Liver (tissue), 3 donors: ENCODE measurements around the gene CAPZB.

Experiments
- FOXA1 ChIP-seq: IDR thresholded peaks from 2 replicates; pipeline ENCODE4 v1.6.1; 2016; ENCODE audit warnings: antibody characterized with exemption
- GABPA ChIP-seq, 2 donors: IDR thresholded peaks in 1 of 2; conservative IDR thresholded peaks in 1 of 2; 2 replicates each; pipeline ENCODE4 v1.6.1; 2016; ENCODE audit warnings: antibody characterized with exemption in 2 of 2, mild to moderate bottlenecking in 1 of 2, moderate library complexity in 1 of 2
- JUND ChIP-seq, 2 donors: IDR thresholded peaks; 2 replicates each; pipeline ENCODE4 v1.6.1; 2016; ENCODE audit warnings: antibody characterized with exemption in 2 of 2
- NR2F2 ChIP-seq: IDR thresholded peaks from 2 replicates; pipeline ENCODE4 v1.6.1; 2016; ENCODE audit warnings: antibody characterized with exemption
- SP1 ChIP-seq: IDR thresholded peaks from 2 replicates; pipeline ENCODE4 v1.6.1; 2018; ENCODE audit warnings: antibody characterized with exemption, mild to moderate bottlenecking
- TAF1 ChIP-seq: conservative IDR thresholded peaks from 2 replicates; pipeline ENCODE4 v1.6.1; 2016; ENCODE audit warnings: antibody characterized with exemption, mild to moderate bottlenecking
- YY1 ChIP-seq: IDR thresholded peaks from 2 replicates; pipeline ENCODE4 v1.6.1; 2016; ENCODE audit warnings: antibody characterized with exemption, mild to moderate bottlenecking
- TF ChIP-seq, protein P1 (sequence below): IDR thresholded peaks from 2 replicates; pipeline ENCODE4 v1.6.1; 2016; ENCODE audit warnings: antibody characterized with exemption
- TF ChIP-seq, protein P2 (sequence below): fragments of 150-350 bp; IDR thresholded peaks from 2 replicates; pipeline ENCODE4 v1.5.1; 2017; ENCODE audit warnings: improper control_type of control experiment, low read depth, low read length; ENCODE audit not compliant: missing input control
- TF ChIP-seq, protein P3 (sequence below): IDR thresholded peaks from 2 replicates; pipeline ENCODE4 v1.6.1; 2016; ENCODE audit warnings: antibody characterized with exemption, mild to moderate bottlenecking
- TF ChIP-seq, protein P4 (sequence below): IDR thresholded peaks from 2 replicates; pipeline ENCODE4 v1.6.1; 2016; ENCODE audit warnings: antibody characterized with exemption
- donor health status: healthy.
- donor health status: healthy.

DNA sequence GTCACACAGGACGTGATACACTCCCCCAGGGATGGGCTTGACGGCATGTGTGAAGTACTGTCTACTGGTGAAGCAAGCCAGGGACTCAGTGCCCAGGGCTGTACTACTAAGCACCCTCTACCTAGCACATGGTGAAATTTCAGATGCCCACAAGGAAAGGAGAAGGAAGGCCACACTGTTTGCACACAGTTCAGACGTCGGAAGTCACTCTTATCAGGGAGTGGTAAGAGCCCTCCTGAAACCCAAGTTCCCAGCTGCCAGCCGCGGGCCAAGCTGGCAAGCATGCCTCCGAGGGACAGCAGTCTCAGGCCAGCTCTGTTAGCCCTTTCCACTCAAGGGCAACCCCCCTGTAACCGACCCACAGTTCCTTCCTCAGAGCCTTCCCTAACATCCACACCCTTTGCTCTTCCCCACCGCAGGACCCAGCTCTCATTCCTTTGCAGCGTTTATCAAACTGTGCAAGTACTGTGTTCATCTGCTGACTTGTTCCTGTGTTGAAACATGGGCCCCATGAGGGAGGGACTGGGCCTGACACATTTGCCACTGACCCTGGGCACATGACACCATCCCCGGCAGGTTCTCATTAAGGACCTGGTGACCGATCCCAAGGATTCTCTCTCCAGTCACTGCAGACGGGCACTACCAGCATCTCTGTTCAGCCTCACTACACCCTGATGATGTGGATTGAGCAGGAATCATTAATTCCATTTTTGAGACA lies 114.7 kb downstream of the CAPZB start:
- TF ChIP-seq YY1 (no peak), JUND (IDR thresholded peaks at IDR 0.05) (no peak), GABPA (IDR thresholded peaks at IDR 0.05 in 1 of 2, conservative IDR thresholded peaks at IDR 0.05 in 1 of 2) (no peak), FOXA1 (no peak), TAF1 (no peak), NR2F2 (no peak), SP1 (no peak)
- TF ChIP-seq, protein P1, sequence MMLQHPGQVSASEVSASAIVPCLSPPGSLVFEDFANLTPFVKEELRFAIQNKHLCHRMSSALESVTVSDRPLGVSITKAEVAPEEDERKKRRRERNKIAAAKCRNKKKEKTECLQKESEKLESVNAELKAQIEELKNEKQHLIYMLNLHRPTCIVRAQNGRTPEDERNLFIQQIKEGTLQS = no peak
- TF ChIP-seq, protein P2, sequence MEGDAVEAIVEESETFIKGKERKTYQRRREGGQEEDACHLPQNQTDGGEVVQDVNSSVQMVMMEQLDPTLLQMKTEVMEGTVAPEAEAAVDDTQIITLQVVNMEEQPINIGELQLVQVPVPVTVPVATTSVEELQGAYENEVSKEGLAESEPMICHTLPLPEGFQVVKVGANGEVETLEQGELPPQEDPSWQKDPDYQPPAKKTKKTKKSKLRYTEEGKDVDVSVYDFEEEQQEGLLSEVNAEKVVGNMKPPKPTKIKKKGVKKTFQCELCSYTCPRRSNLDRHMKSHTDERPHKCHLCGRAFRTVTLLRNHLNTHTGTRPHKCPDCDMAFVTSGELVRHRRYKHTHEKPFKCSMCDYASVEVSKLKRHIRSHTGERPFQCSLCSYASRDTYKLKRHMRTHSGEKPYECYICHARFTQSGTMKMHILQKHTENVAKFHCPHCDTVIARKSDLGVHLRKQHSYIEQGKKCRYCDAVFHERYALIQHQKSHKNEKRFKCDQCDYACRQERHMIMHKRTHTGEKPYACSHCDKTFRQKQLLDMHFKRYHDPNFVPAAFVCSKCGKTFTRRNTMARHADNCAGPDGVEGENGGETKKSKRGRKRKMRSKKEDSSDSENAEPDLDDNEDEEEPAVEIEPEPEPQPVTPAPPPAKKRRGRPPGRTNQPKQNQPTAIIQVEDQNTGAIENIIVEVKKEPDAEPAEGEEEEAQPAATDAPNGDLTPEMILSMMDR = no peak
- TF ChIP-seq, protein P3, sequence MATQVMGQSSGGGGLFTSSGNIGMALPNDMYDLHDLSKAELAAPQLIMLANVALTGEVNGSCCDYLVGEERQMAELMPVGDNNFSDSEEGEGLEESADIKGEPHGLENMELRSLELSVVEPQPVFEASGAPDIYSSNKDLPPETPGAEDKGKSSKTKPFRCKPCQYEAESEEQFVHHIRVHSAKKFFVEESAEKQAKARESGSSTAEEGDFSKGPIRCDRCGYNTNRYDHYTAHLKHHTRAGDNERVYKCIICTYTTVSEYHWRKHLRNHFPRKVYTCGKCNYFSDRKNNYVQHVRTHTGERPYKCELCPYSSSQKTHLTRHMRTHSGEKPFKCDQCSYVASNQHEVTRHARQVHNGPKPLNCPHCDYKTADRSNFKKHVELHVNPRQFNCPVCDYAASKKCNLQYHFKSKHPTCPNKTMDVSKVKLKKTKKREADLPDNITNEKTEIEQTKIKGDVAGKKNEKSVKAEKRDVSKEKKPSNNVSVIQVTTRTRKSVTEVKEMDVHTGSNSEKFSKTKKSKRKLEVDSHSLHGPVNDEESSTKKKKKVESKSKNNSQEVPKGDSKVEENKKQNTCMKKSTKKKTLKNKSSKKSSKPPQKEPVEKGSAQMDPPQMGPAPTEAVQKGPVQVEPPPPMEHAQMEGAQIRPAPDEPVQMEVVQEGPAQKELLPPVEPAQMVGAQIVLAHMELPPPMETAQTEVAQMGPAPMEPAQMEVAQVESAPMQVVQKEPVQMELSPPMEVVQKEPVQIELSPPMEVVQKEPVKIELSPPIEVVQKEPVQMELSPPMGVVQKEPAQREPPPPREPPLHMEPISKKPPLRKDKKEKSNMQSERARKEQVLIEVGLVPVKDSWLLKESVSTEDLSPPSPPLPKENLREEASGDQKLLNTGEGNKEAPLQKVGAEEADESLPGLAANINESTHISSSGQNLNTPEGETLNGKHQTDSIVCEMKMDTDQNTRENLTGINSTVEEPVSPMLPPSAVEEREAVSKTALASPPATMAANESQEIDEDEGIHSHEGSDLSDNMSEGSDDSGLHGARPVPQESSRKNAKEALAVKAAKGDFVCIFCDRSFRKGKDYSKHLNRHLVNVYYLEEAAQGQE = no peak
- TF ChIP-seq, protein P4, sequence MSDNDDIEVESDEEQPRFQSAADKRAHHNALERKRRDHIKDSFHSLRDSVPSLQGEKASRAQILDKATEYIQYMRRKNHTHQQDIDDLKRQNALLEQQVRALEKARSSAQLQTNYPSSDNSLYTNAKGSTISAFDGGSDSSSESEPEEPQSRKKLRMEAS = no peak
